Keratinocyte (primary cell): ENCODE data around the gene FXYD6. TPM values are rescaled to one million over a fixed set of nuclear protein-coding genes. Genes with fewer than 3 reads are reported as not detected.

ENCODE experiments used
- DNase-seq: peaks from one replicate; pipeline ENCODE4 v3.0.0-alpha.2; 2011; ENCODE audit warnings: low read depth, missing footprints, low spot score
- FAIRE-seq: peaks from 2 replicates; lab custom pipeline; 2011; peaks lifted over from hg19 to GRCh38; lab: Jason Lieb, UNC
- H2AFZ ChIP-seq: 2 replicates; pipeline ENCODE4 v1.6.0; 2012; ENCODE audit warnings: low read length, control low read depth, inconsistent platforms; ENCODE audit not compliant: control insufficient read depth
- H3K27ac ChIP-seq: 2 replicates; pipeline ENCODE4 v1.5.1; 2011; ENCODE audit warnings: low read length; ENCODE audit not compliant: control insufficient read depth, insufficient read depth
- H3K27me3 ChIP-seq: 3 replicates; pipeline ENCODE4 v1.6.0; 2011; ENCODE audit warnings: low read length; ENCODE audit not compliant: control insufficient read depth, insufficient read depth; ENCODE audit errors: extremely low read depth
- H3K36me3 ChIP-seq, 2 experiments: 2 replicates in 1 of 2; 3 replicates in 1 of 2; pipeline ENCODE4 v1.5.1; 2011; ENCODE audit warnings: low read length in 2 of 2, mild to moderate bottlenecking in 1 of 2; ENCODE audit not compliant: control insufficient read depth in 2 of 2, insufficient read depth in 2 of 2; ENCODE audit errors: extremely low read depth in 1 of 2
- H3K4me1 ChIP-seq: 3 replicates; pipeline ENCODE4 v1.5.1; 2011; ENCODE audit warnings: low read length; ENCODE audit not compliant: control insufficient read depth, insufficient read depth; ENCODE audit errors: extremely low read depth
- H3K4me2 ChIP-seq: 3 replicates; pipeline ENCODE4 v1.6.0; 2011; ENCODE audit warnings: low read depth, low read length; ENCODE audit not compliant: control insufficient read depth, insufficient read depth; ENCODE audit errors: extremely low read depth
- H3K4me3 ChIP-seq, 3 experiments: fragments of 200-600 bp in 1 of 3; sonication (generic) in 1 of 3; 2 replicates in 2 of 3; 3 replicates in 1 of 3; pipeline ENCODE4 v1.5.1; 2011 to 2016; ENCODE audit warnings: low read length in 3 of 3, mild to moderate bottlenecking in 3 of 3, control low read depth in 2 of 3, inconsistent platforms in 1 of 3, low read depth in 1 of 3, mixed read lengths in 1 of 3, mixed run types in 1 of 3, moderate library complexity in 1 of 3; ENCODE audit not compliant: control insufficient read depth in 2 of 3, insufficient read depth in 2 of 3; ENCODE audit errors: extremely low read depth in 1 of 3
- H3K79me2 ChIP-seq: 2 replicates; pipeline ENCODE4 v1.6.0; 2012; ENCODE audit warnings: low read length; ENCODE audit not compliant: control insufficient read depth, insufficient read depth
- H3K9ac ChIP-seq: 3 replicates; pipeline ENCODE4 v1.6.0; 2011; ENCODE audit warnings: low read length; ENCODE audit not compliant: control insufficient read depth, insufficient read depth; ENCODE audit errors: extremely low read depth
- H3K9me1 ChIP-seq: 3 replicates; pipeline ENCODE4 v1.6.0; 2011; ENCODE audit warnings: low read length; ENCODE audit not compliant: control insufficient read depth, insufficient read depth; ENCODE audit errors: extremely low read depth
- H3K9me3 ChIP-seq: 2 replicates; pipeline ENCODE4 v1.5.1; 2012; ENCODE audit warnings: low read depth, low read length; ENCODE audit not compliant: control insufficient read depth
- H4K20me1 ChIP-seq: 3 replicates; pipeline ENCODE4 v1.6.0; 2011; ENCODE audit warnings: low read length; ENCODE audit not compliant: control insufficient read depth, insufficient read depth; ENCODE audit errors: extremely low read depth
- CTCF ChIP-seq, 3 experiments: IDR thresholded peaks in 1 of 3; conservative IDR thresholded peaks in 1 of 3; optimal IDR thresholded peaks in 1 of 3; 2 replicates in 2 of 3; 3 replicates in 1 of 3; pipeline versions ENCODE3 to v1.5.1; 2011; ENCODE audit warnings: low read length in 3 of 3, mild to moderate bottlenecking in 3 of 3, moderate library complexity in 2 of 3, control low read depth in 1 of 3, inconsistent platforms in 1 of 3; ENCODE audit not compliant: insufficient read depth in 2 of 3; ENCODE audit errors: extremely low read depth in 1 of 3
- EZH2 ChIP-seq: IDR thresholded peaks from one replicate; pipeline ENCODE4 v1.6.1; 2012; ENCODE audit warnings: inconsistent platforms, mild to moderate bottlenecking, low read length, moderate library complexity
- dilution Hi-C: fragments of 300-500 bp; cut with MboI; formaldehyde crosslinking; loops from one replicate; pipeline ENCODE4 v1.7.0; 2020; ENCODE audit warnings: low sequenced_read_pairs; ENCODE audit not compliant: extremely low pct_ligation_motif_present
- polyA plus RNA-seq, 5 experiments: library from polyadenylated mRNA; depleted of rRNA in 3 of 5; stranded (reverse) in 3 of 5; stranded (forward) in 1 of 5; unstranded in 1 of 5; fragments of >200 nt; gene quantifications; 1 replicate in 1 of 5; 2 replicates in 3 of 5; 3 replicates in 1 of 5; pipeline versions ENCODE4 v1.2.1 to v1.2.3, GENCODE V29; 2011 to 2012; ENCODE audit warnings: missing spikeins in 2 of 5, low read depth in 1 of 5, low replicate concordance in 1 of 5

FXYD6 gene
- polyA plus RNA-seq, 1 donor (not counting 4 experiments of a cell fraction or from before 2014, with no cell fraction given): not detected

GRCh38 chr11:117831661-117832415 is 44.6 kb downstream of the FXYD6 start:
- no peak overlapping the region for H2AFZ ChIP-seq
- H3K36me3 ChIP-seq: no peaks in the 10 kb centered on the region
- peaks cover 13% of the 10 kb centered on the region for H3K4me1 ChIP-seq
- H4K20me1 ChIP-seq: no peaks in the 10 kb centered on the region
- dilution Hi-C loops: no loop called here
- no peaks in the 10 kb centered on the region for H3K9me1 ChIP-seq
- no peaks in the 10 kb centered on the region for H3K79me2 ChIP-seq
- DNase-seq (no peak), FAIRE-seq (no peak)
- no peak overlapping the region for H3K9ac ChIP-seq
- no peak overlapping the region for H3K4me3 ChIP-seq
- H3K9me3 ChIP-seq: no peaks in the 10 kb centered on the region
- H3K4me2 ChIP-seq: no peak overlapping the region
- no peak overlapping the region for H3K27ac ChIP-seq
- TF ChIP-seq CTCF (optimal IDR thresholded peaks at IDR 0.05 in 1 of 3, IDR thresholded peaks at IDR 0.05 in 1 of 3, conservative IDR thresholded peaks at IDR 0.05 in 1 of 3; ENCODE audit: extremely low read depth in 1 of 3, insufficient read depth in 2 of 3, low read length in 3 of 3) (no peak), EZH2 (no peak)
- H3K27me3 ChIP-seq: peaks cover 19% of the 10 kb centered on the region

- Histone ChIP-seq H3K27ac (no peak overlapping the region), H3K9me1 (no peaks in the 10 kb centered on the region), H3K4me3 (no peak overlapping the region), H3K27me3 (peaks cover 13% of the 10 kb centered on the region), H4K20me1 (no peaks in the 10 kb centered on the region), H3K4me1 (peaks cover 13% of the 10 kb centered on the region), H3K36me3 (no peaks in the 10 kb centered on the region), H2AFZ (no peak overlapping the region), H3K4me2 (no peak overlapping the region), H3K9me3 (no peaks in the 10 kb centered on the region), H3K9ac (no peak overlapping the region), H3K79me2 (no peaks in the 10 kb centered on the region)
- FAIRE-seq (no peak), DNase-seq (no peak)
- TF ChIP-seq CTCF (optimal IDR thresholded peaks at IDR 0.05 in 1 of 3, IDR thresholded peaks at IDR 0.05 in 1 of 3, conservative IDR thresholded peaks at IDR 0.05 in 1 of 3; ENCODE audit: extremely low read depth in 1 of 3, insufficient read depth in 2 of 3, low read length in 3 of 3) (no peak), EZH2 (no peak)
- dilution Hi-C loops: no loop called here
Observed at GRCh38 chr11:117830674-117831351, 45.6 kb downstream of the FXYD6 start.
